Right cardiac atrium (tissue), 5 donors: Measurements from ENCODE around the gene PTPRQ. TPM values are rescaled to one million over a fixed set of nuclear protein-coding genes. Genes with fewer than 3 reads are reported as not detected.
"Not testable (repeated sequence)": the region's sequence is repeated elsewhere in the genome, so short reads cannot be mapped to it uniquely, and the experiment has no call there.

Source experiments
- ATAC-seq, 2 donors: fragments of 200-7000 bp; cut with Tn5 transposase; one replicate each; pipeline versions ENCODE4 v1.8.0 to v1.9.1; 2020; ENCODE audit warnings: moderate library complexity in 2 of 2, mild to moderate bottlenecking in 1 of 2
- DNase-seq, 3 donors: peaks; one replicate each; pipeline ENCODE4 v3.0.0-alpha.2; 2020
- H3K27ac ChIP-seq: one replicate; pipeline ENCODE4 v1.5.1; 2013; ENCODE audit warnings: mild to moderate bottlenecking, low read length, control low read depth, moderate library complexity
- H3K27me3 ChIP-seq: one replicate; pipeline ENCODE4 v1.6.1; 2013; ENCODE audit not compliant: control insufficient read depth, insufficient read depth
- H3K4me1 ChIP-seq: one replicate; pipeline ENCODE4 v1.6.1; 2013; ENCODE audit warnings: low read length; ENCODE audit not compliant: control insufficient read depth, insufficient read depth
- H3K4me3 ChIP-seq: one replicate; pipeline ENCODE4 v1.5.1; 2013; ENCODE audit warnings: low read length, control low read depth
- H3K9me3 ChIP-seq: one replicate; pipeline ENCODE4 v1.6.1; 2013; ENCODE audit warnings: low read length; ENCODE audit not compliant: control insufficient read depth
- WGBS: extraction: QIAGEN DNeasy Blood & Tissue Kit; methylation state at CpG from one replicate; pipeline ENCODE4 v1.1.7; 2013; 5-methylcytosine and 5-hydroxymethylcytosine counted together
- intact Hi-C, 4 donors: fragments of 100-400 bp; cut with DNase I; formaldehyde crosslinking; loops; one replicate each; pipeline versions ENCODE4 v1.11.0 to v1.14.0; 2022 to 2023
- polyA plus RNA-seq: library from polyadenylated mRNA; stranded (reverse); fragments of 200-250 nt; gene quantifications from one replicate; pipeline ENCODE4 v1.2.3, GENCODE V29; 2013
- total RNA-seq, 4 donors: library from RNA; stranded (reverse); fragmentation: NEBNext Ultra II Directional; extraction: Animal tissue kit (Norgen Biotek cat#: 25700); gene quantifications; one replicate each; pipeline ENCODE4 v1.2.1, GENCODE V29; 2021
- donor health status: healthy with polysubstance abuse.
- donor health status: DM: no; HTN: yes; CAD: no.
- donor health status: DM: no; HTN: no; CAD: no.
- donor health status: DM: no; HTN: yes; CAD: no; lungs with severe emphysema.
- donor health status: DM: yes; HTN: yes; CAD: no.

The PTPRQ gene
- total and polyA plus RNA-seq, 5 donors: 0.52 to 18.0 (median 16.9) TPM

DNA sequence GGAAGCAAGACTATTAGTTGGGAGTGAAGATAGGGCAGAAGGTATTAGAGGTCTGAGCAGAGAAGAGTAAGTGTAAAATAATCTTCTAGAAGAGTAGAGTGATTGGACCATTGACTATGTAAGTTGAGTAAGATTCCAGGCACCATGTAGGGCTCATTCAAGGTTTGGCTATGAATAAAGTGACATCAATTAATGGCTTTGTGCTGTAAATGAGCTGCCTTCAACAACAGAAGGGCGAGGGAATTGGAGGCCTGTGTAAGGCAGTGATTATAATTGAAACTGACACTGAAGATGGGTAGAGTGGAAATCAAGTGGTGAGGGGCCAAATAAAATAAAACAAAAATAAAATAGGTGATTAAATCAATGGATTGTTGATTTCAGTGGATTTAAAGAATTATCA lies 26.4 kb downstream of the PTPRQ start:
- ATAC-seq: no peak
- intact Hi-C loops: loop anchor here in 2 of 4 donors (5.0 to 10.0 kb wide), 2 partner anchors 292 to 294 kb away; no protein-coding TSS in a partner anchor

DNA sequence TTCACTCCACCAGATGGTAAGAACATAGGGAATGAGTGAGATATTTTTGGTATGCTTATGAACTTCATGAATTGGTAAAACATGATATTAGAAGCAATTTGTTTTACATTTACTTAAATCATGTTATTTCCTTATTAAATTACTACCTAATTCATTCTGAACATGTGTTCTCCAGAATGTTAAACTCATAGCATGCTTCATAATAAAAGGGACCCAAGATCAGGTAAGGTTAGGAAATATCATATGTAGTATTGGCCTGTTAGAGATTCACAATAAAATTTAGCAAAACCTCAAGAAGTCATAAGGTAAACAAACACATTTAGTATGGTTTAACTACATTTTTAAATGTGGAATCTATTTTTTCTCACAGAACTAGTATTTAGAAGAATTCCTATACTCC lies 28.2 kb downstream of the PTPRQ start:
- no peak for DNase-seq
- Histone ChIP-seq H3K4me1 (no peaks in the 10 kb centered on the region), H3K27me3 (no peaks in the 10 kb centered on the region), H3K4me3 (no peak overlapping the region), H3K9me3 (no peaks in the 10 kb centered on the region), H3K27ac (no peak overlapping the region)
- ATAC-seq: no peak
- intact Hi-C loops: loop anchor here in 2 of 4 donors (5.0 to 10.0 kb wide), 2 partner anchors 290 to 293 kb away; no protein-coding TSS in a partner anchor

More for the DNA sequence above, 26.4 kb downstream of the PTPRQ start:
- WGBS: 85% methylated on average over 1 of the region's 1 CpG
- no peaks in the 10 kb centered on the region for H3K4me1 ChIP-seq
- H3K9me3 ChIP-seq: no peaks in the 10 kb centered on the region
- no peaks in the 10 kb centered on the region for H3K27me3 ChIP-seq
- H3K27ac ChIP-seq: no peak overlapping the region
- no peak overlapping the region for H3K4me3 ChIP-seq
- DNase-seq: no peak

DNA sequence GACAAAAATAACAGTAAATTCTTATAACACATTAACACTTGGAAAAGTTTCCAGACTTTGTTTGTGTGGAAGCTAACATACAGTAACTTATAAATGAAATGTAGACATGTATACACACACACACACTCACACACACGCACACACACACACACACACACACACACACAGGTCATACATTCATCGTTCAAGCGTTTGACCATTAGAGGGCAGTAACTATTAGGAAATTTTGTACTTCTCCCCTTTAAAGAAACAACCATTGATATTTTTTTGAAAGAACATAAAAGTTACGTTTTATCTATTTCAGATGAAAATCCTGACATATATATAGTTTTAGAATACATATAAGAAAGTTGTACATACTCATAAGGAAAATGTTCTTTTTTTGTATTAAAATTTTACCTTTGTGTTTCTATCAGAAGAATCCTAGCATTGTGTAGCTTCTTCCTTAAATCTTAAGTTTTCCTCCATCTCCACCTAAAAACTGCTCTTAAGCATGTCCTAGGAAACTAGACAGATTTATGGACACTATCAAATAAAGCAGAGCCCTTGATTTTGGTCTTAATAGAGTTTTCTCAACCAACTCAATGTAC lies 29.0 kb downstream of the PTPRQ start:
- ATAC-seq (no peak), DNase-seq (peak in 1 of 3 donors; percentile 50)
- 8% methylated on average over 4 of the region's 4 CpGs for WGBS
- Histone ChIP-seq H3K4me1 (no peaks in the 10 kb centered on the region), H3K4me3 (no peak overlapping the region), H3K9me3 (no peaks in the 10 kb centered on the region), H3K27me3 (no peaks in the 10 kb centered on the region), H3K27ac (no peak overlapping the region)
- intact Hi-C loops: loop anchor here in 2 of 4 donors (5.0 to 10.0 kb wide), 2 partner anchors 289 to 292 kb away; no protein-coding TSS in a partner anchor

DNA sequence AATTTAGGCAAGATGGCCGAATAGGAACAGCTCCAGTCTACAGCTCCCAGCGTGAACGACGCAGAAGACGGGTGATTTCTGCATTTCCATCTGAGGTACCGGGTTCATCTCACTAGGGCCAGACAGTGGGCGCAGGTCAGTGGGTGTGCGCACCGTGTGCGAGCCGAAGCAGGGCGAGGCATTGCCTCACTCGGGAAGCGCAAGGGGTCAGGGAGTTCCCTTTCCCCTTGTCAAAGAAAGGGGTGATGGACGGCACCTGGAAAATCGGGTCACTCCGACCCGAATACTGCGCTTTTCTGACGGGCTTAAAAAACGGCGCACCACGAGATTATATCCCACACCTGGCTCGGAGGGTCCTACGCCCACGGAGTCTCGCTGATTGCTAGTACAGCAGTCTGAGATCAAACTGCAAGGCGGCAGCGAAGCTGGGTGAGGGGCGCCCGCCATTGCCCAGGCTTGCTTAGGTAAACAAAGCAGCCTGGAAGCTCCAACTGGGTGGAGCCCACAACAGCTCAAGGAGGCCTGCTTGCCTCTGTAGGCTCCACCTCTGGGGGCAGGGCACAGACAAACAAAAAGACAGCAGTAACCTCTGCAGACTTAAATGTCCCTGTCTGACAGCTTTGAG lies 33.6 kb downstream of the PTPRQ start:
- not testable (repeated sequence) for H3K4me1 ChIP-seq, H3K27ac ChIP-seq, H3K9me3 ChIP-seq, H3K27me3 ChIP-seq, H3K4me3 ChIP-seq, ATAC-seq
- WGBS: 90% methylated on average over 31 of the region's 31 CpGs
- DNase-seq: peak in 1 of 3 donors; percentile 37
- intact Hi-C loops: loop anchor here in 1 of 4 donors (10.0 kb wide), 1 partner anchor 287 kb away; no protein-coding TSS in a partner anchor

DNA sequence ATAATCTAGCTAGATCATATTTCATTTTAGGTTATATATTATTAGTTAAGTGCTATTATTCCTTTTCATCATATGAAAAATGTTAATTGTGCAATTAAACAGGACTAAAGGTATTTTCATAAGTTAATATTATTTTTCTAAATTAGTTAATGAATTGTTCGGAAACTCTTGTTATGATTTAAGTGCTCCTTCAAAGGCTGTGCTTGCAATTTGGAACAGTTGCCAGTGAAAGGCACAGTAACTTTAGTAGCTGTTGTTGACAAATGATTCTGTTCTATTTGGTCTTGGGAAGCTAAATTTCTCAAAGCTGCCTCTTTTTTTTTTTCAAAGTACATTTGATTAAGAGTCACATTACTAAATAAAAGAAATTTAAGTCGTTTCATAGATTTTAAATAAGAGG lies 40.7 kb downstream of the PTPRQ start:
- no peaks in the 10 kb centered on the region for H3K9me3 ChIP-seq
- no peak overlapping the region for H3K4me3 ChIP-seq
- intact Hi-C loops: no loop called here
- no peaks in the 10 kb centered on the region for H3K27me3 ChIP-seq
- no peaks in the 10 kb centered on the region for H3K4me1 ChIP-seq
- H3K27ac ChIP-seq: no peak overlapping the region
- no peak for ATAC-seq
- DNase-seq: no peak
- 69% methylated on average over 2 of the region's 2 CpGs for WGBS

DNA sequence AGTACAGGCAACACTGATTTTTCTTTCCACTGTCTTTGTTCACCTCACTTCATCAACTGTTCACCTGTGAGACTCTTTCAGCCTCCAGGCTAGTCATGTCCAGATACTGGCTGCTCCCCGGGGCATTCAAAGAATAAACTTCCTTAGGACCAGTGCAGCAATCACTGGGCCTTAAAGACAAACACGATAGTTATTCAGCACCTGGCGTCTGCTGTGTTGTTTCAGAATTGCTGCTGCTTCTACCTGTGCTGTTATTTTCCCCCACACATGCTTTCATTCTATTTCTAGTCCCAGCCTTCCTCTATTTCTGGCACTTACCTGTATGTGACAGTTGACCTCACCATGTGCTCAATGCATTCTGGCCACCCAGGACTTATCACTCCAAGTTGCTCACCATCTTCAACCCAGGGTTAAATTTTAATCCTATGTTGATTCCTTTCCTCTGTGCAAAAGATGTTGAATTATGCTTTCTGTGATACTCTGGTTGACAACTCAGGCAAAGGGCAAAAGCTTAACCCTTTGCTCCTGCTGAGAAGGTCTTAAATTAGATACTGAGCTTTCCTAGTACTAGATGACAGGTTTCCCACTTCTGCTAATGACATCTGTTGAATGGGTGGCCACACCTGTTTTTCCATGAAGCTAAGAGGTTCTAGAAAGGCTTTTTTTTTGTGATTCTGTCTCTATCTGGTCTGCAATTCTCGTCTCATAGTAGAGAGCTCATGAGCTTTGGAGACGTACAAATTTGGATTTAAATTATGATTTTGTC lies 41.4 kb downstream of the PTPRQ start:
- 72% methylated on average over 5 of the region's 5 CpGs for WGBS
- no peak for DNase-seq
- intact Hi-C loops: no loop called here

DNA sequence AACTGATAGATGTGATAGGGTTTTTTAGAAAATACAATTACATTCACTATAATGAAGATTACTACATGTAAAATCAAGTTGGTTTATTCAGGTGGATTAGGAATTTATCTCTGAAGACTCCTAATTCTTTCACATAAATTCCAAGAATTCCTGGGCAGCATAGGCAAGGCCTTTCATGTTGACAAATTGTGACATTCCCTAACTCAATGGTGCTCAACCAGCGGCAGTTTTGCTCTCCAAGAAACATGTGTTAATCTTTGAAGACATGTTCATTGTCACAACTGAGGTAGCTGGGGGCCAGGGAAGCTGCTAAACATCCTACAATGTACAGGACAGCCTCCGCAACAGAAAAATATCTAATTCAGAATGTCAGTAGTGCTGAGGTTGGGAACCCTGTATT lies 46.3 kb downstream of the PTPRQ start:
- no peaks in the 10 kb centered on the region for H3K9me3 ChIP-seq
- no peak overlapping the region for H3K27ac ChIP-seq
- no peak overlapping the region for H3K4me3 ChIP-seq
- ATAC-seq: no peak
- intact Hi-C loops: loop anchor here in 1 of 4 donors (5.0 kb wide), 1 partner anchor 122 kb away; no protein-coding TSS in a partner anchor
- WGBS: 78% methylated on average over 2 of the region's 2 CpGs
- no peaks in the 10 kb centered on the region for H3K4me1 ChIP-seq
- H3K27me3 ChIP-seq: no peaks in the 10 kb centered on the region
- DNase-seq: no peak

More for the DNA sequence above, 41.4 kb downstream of the PTPRQ start:
- H3K27me3 ChIP-seq: no peaks in the 10 kb centered on the region
- H3K4me3 ChIP-seq: no peak overlapping the region
- H3K27ac ChIP-seq: no peak overlapping the region
- H3K4me1 ChIP-seq: no peaks in the 10 kb centered on the region
- no peak for ATAC-seq
- no peaks in the 10 kb centered on the region for H3K9me3 ChIP-seq

DNA sequence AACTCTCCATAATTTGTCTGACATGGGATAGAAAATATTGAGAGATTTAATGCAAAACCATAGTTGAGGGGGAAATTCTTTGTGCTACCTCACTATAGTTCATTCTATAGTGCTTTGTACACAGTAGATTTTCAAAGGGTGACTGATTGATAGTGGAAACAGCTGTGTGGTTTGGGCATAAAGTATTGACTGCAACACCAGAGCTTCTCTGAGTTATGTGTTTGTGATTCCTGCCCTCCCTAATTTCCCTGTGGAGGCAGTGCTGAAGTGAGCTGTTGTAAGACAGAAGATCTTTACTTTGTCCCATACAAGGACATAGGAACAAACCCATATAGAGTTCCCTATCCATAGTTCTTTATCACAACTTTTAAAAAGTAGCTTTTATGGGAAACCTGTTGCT lies 47.1 kb downstream of the PTPRQ start:
- Histone ChIP-seq H3K9me3 (no peaks in the 10 kb centered on the region), H3K4me1 (no peaks in the 10 kb centered on the region), H3K27me3 (no peaks in the 10 kb centered on the region), H3K27ac (no peak overlapping the region), H3K4me3 (no peak overlapping the region)
- no peak for DNase-seq
- ATAC-seq: no peak
- intact Hi-C loops: loop anchor here in 1 of 4 donors (5.0 kb wide), 1 partner anchor 121 kb away; no protein-coding TSS in a partner anchor

DNA sequence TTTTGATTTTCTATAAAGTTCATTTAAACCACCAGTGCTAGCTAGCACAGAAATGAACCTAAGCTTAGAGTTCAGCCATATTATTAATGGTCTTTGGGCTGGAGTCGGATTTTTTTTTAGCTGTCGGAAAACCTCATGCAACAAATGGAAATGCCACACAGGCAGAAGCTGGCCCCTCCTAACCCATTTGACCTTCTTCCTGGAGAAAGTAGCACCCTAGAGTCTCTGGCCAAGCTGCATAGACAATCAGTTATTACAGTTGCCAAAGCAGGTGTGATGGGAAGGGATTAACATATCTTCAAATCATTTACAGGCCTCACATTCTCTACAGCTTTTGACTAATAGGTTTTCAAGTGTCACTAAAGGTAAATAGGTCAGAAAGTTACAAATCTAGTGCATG lies 49.4 kb downstream of the PTPRQ start:
- H3K4me3 ChIP-seq: no peak overlapping the region
- DNase-seq: no peak
- no peak for ATAC-seq
- no peaks in the 10 kb centered on the region for H3K4me1 ChIP-seq
- whole genome bisulfite sequencing: 93% methylated on average over 2 of the region's 2 CpGs
- no peaks in the 10 kb centered on the region for H3K9me3 ChIP-seq
- no peaks in the 10 kb centered on the region for H3K27me3 ChIP-seq
- no peak overlapping the region for H3K27ac ChIP-seq
- intact Hi-C loops: loop anchor here in 1 of 4 donors (5.0 kb wide), 1 partner anchor 119 kb away; no protein-coding TSS in a partner anchor

DNA sequence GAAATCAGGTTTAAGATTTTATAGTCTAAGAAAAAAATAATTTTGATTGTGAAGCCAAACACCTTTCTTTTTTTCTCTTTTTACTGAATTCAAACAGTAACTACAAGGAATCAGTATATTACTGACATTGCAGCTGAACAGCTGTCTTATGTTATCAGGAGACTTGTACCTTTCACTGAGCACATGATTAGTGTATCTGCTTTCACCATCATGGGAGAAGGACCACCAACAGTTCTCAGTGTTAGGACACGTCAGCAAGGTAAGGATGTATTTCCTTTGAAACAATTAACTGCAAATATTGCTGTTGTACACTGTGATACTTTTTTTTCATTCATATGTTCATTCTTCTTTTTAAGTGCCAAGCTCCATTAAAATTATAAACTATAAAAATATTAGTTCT lies 50.8 kb downstream of the PTPRQ start:
- Histone ChIP-seq H3K4me1 (no peaks in the 10 kb centered on the region), H3K27ac (no peak overlapping the region), H3K27me3 (no peaks in the 10 kb centered on the region), H3K4me3 (no peak overlapping the region), H3K9me3 (no peaks in the 10 kb centered on the region)
- 81% methylated on average over 1 of the region's 1 CpG for WGBS
- ATAC-seq (no peak), DNase-seq (no peak)
- intact Hi-C loops: loop anchor here in 1 of 4 donors (5.0 kb wide), 1 partner anchor 117 kb away; no protein-coding TSS in a partner anchor
